CD4-positive, CD25-positive, alpha-beta regulatory T cell (primary cell): Measurements from ENCODE around the gene CABP7. TPM values are rescaled to one million over a fixed set of nuclear protein-coding genes. Genes with fewer than 3 reads are reported as not detected.

Source experiments
- ATAC-seq, 2 donors: fragments of 150-1000 bp; cut with Tn5 transposase; one replicate each; pipeline ENCODE4 v1.10.0; 2021; ENCODE audit warnings: low read depth in 2 of 2, moderate number of reproducible peaks in 2 of 2, moderate library complexity in 1 of 2
- DNase-seq, 3 donors: peaks; one replicate each; pipeline versions ENCODE4 v3.0.0 to v3.0.0-alpha.2; 2012 to 2022; ENCODE audit warnings: mixed read lengths in 1 of 3
- H3K27ac ChIP-seq: one replicate; pipeline ENCODE4 v1.7.0; 2013; ENCODE audit warnings: mild to moderate bottlenecking, low read length; ENCODE audit not compliant: insufficient read depth, poor library complexity, severe bottlenecking
- H3K27me3 ChIP-seq: one replicate; pipeline ENCODE4 v1.7.0; 2013; ENCODE audit warnings: low read length; ENCODE audit not compliant: control insufficient read depth, insufficient read depth
- H3K36me3 ChIP-seq: one replicate; pipeline ENCODE4 v1.7.0; 2013; ENCODE audit warnings: mild to moderate bottlenecking, low read length, moderate library complexity; ENCODE audit not compliant: control insufficient read depth, insufficient read depth
- H3K4me1 ChIP-seq: 2 replicates; pipeline ENCODE4 v1.7.0; 2013; ENCODE audit warnings: mild to moderate bottlenecking, low read length; ENCODE audit not compliant: insufficient read depth, control insufficient read depth, poor library complexity, severe bottlenecking
- H3K4me3 ChIP-seq: one replicate; pipeline ENCODE4 v1.7.0; 2013; ENCODE audit warnings: low read depth, mild to moderate bottlenecking, low read length, moderate library complexity
- H3K9me3 ChIP-seq, 2 experiments: 1 replicate in 1 of 2; 2 replicates in 1 of 2; pipeline ENCODE4 v1.7.0; 2013; ENCODE audit warnings: low read length in 2 of 2, mild to moderate bottlenecking in 1 of 2, moderate library complexity in 1 of 2; ENCODE audit not compliant: control insufficient read depth in 2 of 2
- H3K27ac Mint-ChIP-seq, 3 donors: one replicate each; pipeline ENCODE4 v1.8.0; 2020 to 2022; ENCODE audit warnings: mild to moderate bottlenecking in 3 of 3, mixed read lengths in 3 of 3, moderate library complexity in 2 of 3
- H3K27me3 Mint-ChIP-seq: one replicate; pipeline ENCODE4 v1.8.0; 2022; ENCODE audit warnings: mild to moderate bottlenecking, mixed read lengths
- H3K36me3 Mint-ChIP-seq: one replicate; pipeline ENCODE4 v1.8.0; 2020; ENCODE audit warnings: mixed read lengths
- H3K4me1 Mint-ChIP-seq, 4 donors: one replicate each; pipeline ENCODE4 v1.8.0; 2020 to 2022; ENCODE audit warnings: mixed read lengths in 4 of 4, mild to moderate bottlenecking in 1 of 4
- H3K4me3 Mint-ChIP-seq, 4 donors: one replicate each; pipeline ENCODE4 v1.8.0; 2020 to 2022; ENCODE audit warnings: mild to moderate bottlenecking in 4 of 4, mixed read lengths in 4 of 4, moderate library complexity in 3 of 4
- H3K9me3 Mint-ChIP-seq, 7 donors: one replicate each; pipeline ENCODE4 v1.8.0; 2020 to 2022; ENCODE audit warnings: mixed read lengths in 7 of 7, mild to moderate bottlenecking in 3 of 7, moderate library complexity in 2 of 7
- polyA plus RNA-seq, 4 donors: library from polyadenylated mRNA; unstranded; fragments of 300-500 nt; fragmentation: Illumina TruSeq; gene quantifications; one replicate each; pipeline ENCODE4 v1.2.3, GENCODE V29; 2021
- total RNA-seq: library from RNA; stranded (reverse); gene quantifications from one replicate; pipeline ENCODE4 v1.2.3, GENCODE V29; 2022

CABP7 gene
- total and polyA plus RNA-seq, 5 donors from 2014 or later, result 0.11 to 0.35 (median 0.19) TPM

DNA sequence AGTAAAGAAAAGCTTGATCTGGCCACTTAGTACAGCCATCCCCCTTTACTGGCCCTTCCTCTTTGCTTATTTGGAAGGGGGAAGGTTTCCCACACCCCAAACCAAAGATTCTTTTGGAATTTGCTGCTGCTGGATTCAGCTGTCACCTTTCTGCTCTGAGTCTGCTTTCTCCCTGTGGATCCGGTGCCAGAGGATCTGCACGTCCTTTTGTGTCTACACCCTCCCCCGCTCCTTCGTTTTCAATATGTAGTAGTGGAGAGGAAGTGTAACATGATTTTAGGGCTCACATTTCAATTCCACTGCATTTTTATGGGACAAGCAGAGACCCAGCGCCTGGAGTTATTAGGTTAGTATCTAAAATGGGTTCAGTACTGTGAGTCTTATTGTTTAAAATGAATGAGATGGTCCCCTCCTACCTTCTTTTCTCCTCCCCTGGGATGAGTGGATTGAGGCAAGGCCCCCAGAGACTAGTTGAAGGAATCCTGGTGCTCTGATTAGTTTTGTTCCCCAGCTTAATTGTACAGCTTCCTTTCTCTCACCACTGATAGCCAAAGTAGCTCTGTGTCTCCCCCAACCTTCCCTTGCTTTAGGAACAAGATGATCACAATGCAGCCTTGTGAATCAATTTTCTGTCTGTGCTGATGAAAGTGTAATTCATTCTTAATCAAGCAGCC lies 30.5 kb upstream of the CABP7 start:
- Histone ChIP-seq H3K36me3 (peaks cover 40% of the 10 kb centered on the region), H3K9me3 (no peaks in the 10 kb centered on the region), H3K4me1 (no peaks in the 10 kb centered on the region), H3K27me3 (no peaks in the 10 kb centered on the region), H3K27ac (no peak overlapping the region), H3K4me3 (no peak overlapping the region)
- Mint-ChIP-seq H3K27ac (peak overlapping the region; percentile 2 to 70 (median 16)), H3K27me3 (no peaks in the 10 kb centered on the region), H3K36me3 (peaks cover 12% of the 10 kb centered on the region), H3K9me3 (no peaks in the 10 kb centered on the region), H3K4me3 (no peak overlapping the region), H3K4me1 (peaks cover 0 to 6% (median 4%) of the 10 kb centered on the region in 4 donors)
- ATAC-seq (no peak), DNase-seq (no peak)

DNA sequence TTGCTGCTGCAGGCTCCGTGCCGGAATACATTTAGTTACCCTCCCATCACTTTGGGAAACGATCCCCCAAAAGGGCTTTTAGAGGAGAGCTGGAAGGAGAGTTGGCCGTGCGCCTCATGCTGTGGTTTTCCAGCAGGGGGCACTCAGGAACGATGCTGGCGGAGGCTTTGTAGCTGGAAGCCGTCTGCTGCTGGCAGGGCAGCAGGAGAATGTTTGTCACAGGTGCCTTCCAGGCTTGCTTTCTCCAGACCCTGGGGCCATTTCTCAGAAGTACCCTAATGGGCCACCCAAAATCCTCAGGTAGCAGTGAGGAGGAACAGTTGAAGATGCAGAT lies 30.0 kb upstream of the CABP7 start:
- Mint-ChIP-seq H3K4me1 (peaks cover 0 to 6% (median 4%) of the 10 kb centered on the region in 4 donors), H3K36me3 (peaks cover 13% of the 10 kb centered on the region), H3K4me3 (no peak overlapping the region), H3K27me3 (no peaks in the 10 kb centered on the region), H3K27ac (peak overlapping the region; percentile 2 to 70 (median 16)), H3K9me3 (no peaks in the 10 kb centered on the region)
- peak in 1 of 2 donors; percentile 58 for ATAC-seq
- no peak overlapping the region for H3K4me3 ChIP-seq
- H3K9me3 ChIP-seq, result no peaks in the 10 kb centered on the region
- peaks cover 39% of the 10 kb centered on the region for H3K36me3 ChIP-seq
- H3K27me3 ChIP-seq, result no peaks in the 10 kb centered on the region
- H3K4me1 ChIP-seq, result no peaks in the 10 kb centered on the region
- no peak overlapping the region for H3K27ac ChIP-seq
- DNase-seq, result peak in 2 of 3 donors; percentile 20 to 68

DNA sequence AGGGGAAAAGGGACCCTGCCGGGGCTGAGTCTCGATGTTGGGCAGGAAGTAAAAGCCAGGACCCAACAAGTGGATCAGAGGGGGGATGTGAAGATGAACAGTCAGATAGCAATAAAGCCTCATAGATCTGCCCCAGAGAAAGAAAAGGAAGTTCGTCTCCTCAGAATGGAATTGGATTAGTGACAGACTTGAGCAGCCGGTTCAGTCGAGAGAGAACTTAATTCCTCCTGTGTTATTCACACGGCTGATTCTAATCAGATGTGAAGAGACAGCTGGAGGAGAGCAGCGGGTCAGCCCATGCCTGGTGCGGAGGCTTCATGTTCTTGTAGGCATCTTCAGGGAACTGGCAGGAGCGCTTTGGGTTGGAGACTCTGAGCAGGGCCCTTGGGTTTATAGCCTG lies 29.3 kb upstream of the CABP7 start:
- Mint-ChIP-seq H3K27me3 (no peaks in the 10 kb centered on the region), H3K4me3 (no peak overlapping the region), H3K27ac (peak overlapping the region; percentile 27 to 71 (median 65)), H3K36me3 (peaks cover 16% of the 10 kb centered on the region), H3K4me1 (peaks cover 0 to 6% (median 4%) of the 10 kb centered on the region in 4 donors), H3K9me3 (no peaks in the 10 kb centered on the region)
- H3K27me3 ChIP-seq, result no peaks in the 10 kb centered on the region
- H3K36me3 ChIP-seq, result peaks cover 40% of the 10 kb centered on the region
- no peak overlapping the region for H3K27ac ChIP-seq
- no peak overlapping the region for H3K4me3 ChIP-seq
- ATAC-seq, result no peak
- DNase-seq, result no peak
- H3K4me1 ChIP-seq, result no peaks in the 10 kb centered on the region
- no peaks in the 10 kb centered on the region for H3K9me3 ChIP-seq

GRCh38 chr22:29691636-29692326 lies 28.0 kb upstream of the CABP7 start:
- H3K36me3 Mint-ChIP-seq, result peaks cover 24% of the 10 kb centered on the region
- peaks cover 0 to 6% (median 4%) of the 10 kb centered on the region in 4 donors for H3K4me1 Mint-ChIP-seq
- Histone ChIP-seq H3K27me3 (no peaks in the 10 kb centered on the region), H3K27ac (no peak overlapping the region), H3K9me3 (no peaks in the 10 kb centered on the region), H3K36me3 (peaks cover 37% of the 10 kb centered on the region), H3K4me1 (no peaks in the 10 kb centered on the region), H3K4me3 (no peak overlapping the region)
- ATAC-seq, result no peak
- H3K9me3 Mint-ChIP-seq, result no peaks in the 10 kb centered on the region
- no peaks in the 10 kb centered on the region for H3K27me3 Mint-ChIP-seq
- no peak overlapping the region for H3K4me3 Mint-ChIP-seq
- no peak for DNase-seq
- H3K27ac Mint-ChIP-seq, result peak overlapping the region in 1 of 3 donors; percentile 65

GRCh38 chr22:29692327-29692640 lies 27.5 kb upstream of the CABP7 start:
- ATAC-seq (no peak), DNase-seq (peak in 1 of 3 donors; percentile 67)
- Histone ChIP-seq H3K36me3 (peaks cover 36% of the 10 kb centered on the region), H3K27me3 (no peaks in the 10 kb centered on the region), H3K4me1 (no peaks in the 10 kb centered on the region), H3K4me3 (no peak overlapping the region), H3K9me3 (no peaks in the 10 kb centered on the region), H3K27ac (no peak overlapping the region)
- H3K27me3 Mint-ChIP-seq, result no peaks in the 10 kb centered on the region
- no peak overlapping the region for H3K27ac Mint-ChIP-seq
- no peak overlapping the region for H3K4me3 Mint-ChIP-seq
- peaks cover 22% of the 10 kb centered on the region for H3K36me3 Mint-ChIP-seq
- peaks cover 0 to 6% (median 4%) of the 10 kb centered on the region in 4 donors for H3K4me1 Mint-ChIP-seq
- H3K9me3 Mint-ChIP-seq, result no peaks in the 10 kb centered on the region

DNA sequence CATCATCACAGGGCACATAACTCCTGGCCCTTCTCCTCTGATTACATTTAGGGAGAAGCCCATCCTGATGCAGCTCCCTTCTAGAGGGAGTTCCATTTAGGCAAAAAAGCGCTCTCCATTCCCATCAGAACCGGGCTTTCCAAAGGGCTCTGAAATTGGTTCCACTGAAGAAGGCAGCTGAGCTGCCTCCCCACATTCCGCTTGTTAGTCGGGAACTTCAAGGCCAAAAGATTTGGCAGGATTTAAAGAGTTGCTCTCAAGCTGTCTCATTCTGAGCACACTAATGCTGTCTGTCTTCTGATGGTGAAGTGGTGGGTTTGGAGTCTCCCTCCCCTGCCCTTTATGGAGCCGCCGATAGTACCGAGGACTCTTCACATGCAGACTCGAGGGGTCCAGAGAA lies 26.6 kb upstream of the CABP7 start:
- no peak overlapping the region for H3K27ac ChIP-seq
- Mint-ChIP-seq H3K4me1 (peaks cover 2 to 6% (median 4%) of the 10 kb centered on the region in 4 donors), H3K36me3 (peaks cover 22% of the 10 kb centered on the region), H3K27ac (peak overlapping the region; percentile 63 to 90 (median 77)), H3K9me3 (no peaks in the 10 kb centered on the region), H3K4me3 (no peak overlapping the region), H3K27me3 (no peaks in the 10 kb centered on the region)
- ATAC-seq (no peak), DNase-seq (no peak)
- H3K36me3 ChIP-seq, result peaks cover 31% of the 10 kb centered on the region
- H3K27me3 ChIP-seq, result no peaks in the 10 kb centered on the region
- no peaks in the 10 kb centered on the region for H3K9me3 ChIP-seq
- no peak overlapping the region for H3K4me3 ChIP-seq
- H3K4me1 ChIP-seq, result no peaks in the 10 kb centered on the region

GRCh38 chr22:29693671-29694070 lies 26.1 kb upstream of the CABP7 start:
- Mint-ChIP-seq H3K27me3 (no peaks in the 10 kb centered on the region), H3K4me3 (no peak overlapping the region), H3K4me1 (peaks cover 3 to 6% (median 4%) of the 10 kb centered on the region in 4 donors), H3K36me3 (peaks cover 22% of the 10 kb centered on the region), H3K9me3 (no peaks in the 10 kb centered on the region), H3K27ac (peak overlapping the region in 2 of 3 donors; percentile 41 to 86)
- Histone ChIP-seq H3K9me3 (no peaks in the 10 kb centered on the region), H3K4me3 (no peak overlapping the region), H3K27me3 (no peaks in the 10 kb centered on the region), H3K36me3 (peaks cover 29% of the 10 kb centered on the region), H3K4me1 (no peaks in the 10 kb centered on the region), H3K27ac (no peak overlapping the region)
- ATAC-seq (no peak), DNase-seq (no peak)
